Measurements from ENCODE around the gene PPP1R1A.

DNA sequence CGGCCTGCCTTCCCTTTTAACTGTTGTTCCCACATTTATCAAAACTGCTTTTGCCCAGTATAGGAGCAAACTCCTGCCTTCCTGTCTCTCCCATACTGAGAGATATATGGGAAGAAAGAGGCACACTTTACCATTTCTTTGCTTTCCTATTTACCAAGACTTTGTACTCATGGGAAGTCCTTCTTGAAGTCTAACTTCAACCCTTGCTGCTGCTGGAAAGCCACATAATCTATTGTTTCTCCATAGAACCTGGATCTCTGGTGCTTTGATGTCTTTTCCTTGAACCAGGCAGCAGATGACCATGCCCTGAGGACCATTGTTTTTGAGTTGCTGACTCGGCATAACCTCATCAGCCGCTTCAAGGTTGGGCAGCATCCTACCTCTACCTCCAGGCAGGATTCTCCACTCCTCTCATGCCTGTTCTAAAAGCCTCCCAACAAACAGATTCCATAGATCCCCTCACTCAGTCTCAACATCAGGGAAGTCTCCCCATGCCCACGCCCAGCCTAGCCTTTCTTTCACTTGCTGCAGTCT is 18.4 kb downstream of the PPP1R1A start:
- TF ChIP-seq, protein P1, sequence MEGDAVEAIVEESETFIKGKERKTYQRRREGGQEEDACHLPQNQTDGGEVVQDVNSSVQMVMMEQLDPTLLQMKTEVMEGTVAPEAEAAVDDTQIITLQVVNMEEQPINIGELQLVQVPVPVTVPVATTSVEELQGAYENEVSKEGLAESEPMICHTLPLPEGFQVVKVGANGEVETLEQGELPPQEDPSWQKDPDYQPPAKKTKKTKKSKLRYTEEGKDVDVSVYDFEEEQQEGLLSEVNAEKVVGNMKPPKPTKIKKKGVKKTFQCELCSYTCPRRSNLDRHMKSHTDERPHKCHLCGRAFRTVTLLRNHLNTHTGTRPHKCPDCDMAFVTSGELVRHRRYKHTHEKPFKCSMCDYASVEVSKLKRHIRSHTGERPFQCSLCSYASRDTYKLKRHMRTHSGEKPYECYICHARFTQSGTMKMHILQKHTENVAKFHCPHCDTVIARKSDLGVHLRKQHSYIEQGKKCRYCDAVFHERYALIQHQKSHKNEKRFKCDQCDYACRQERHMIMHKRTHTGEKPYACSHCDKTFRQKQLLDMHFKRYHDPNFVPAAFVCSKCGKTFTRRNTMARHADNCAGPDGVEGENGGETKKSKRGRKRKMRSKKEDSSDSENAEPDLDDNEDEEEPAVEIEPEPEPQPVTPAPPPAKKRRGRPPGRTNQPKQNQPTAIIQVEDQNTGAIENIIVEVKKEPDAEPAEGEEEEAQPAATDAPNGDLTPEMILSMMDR (IDR thresholded peaks at IDR 0.05): no peak
- TF ChIP-seq POLR2A (IDR thresholded peaks at IDR 0.05) (no peak), POLR2AphosphoS5 (IDR thresholded peaks at IDR 0.05; ENCODE audit: insufficient read depth in 1 of 2, low read depth in 1 of 2) (no peak)
